ENCODE data around the gene VWA3B.

DNA sequence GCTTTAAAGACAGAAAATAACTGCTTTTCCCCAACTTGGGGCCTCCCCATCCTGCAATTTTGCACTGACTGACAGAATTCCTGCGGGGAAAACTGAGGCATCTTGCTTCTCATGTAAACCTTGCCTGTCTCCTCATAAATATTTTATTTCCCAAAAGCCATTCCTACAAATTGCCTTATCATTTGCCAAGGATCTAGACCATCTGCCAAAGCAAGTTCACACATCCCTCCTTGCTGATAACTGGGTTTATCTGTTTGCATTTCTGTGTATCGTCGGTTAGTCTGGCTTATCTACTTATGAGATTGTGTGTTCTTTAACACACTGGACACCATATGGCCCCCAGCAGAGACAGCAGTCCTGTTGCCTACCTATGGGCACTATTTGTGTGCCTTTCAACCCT, 256.3 kb downstream of the VWA3B start:
- TF ChIP-seq, protein P1, sequence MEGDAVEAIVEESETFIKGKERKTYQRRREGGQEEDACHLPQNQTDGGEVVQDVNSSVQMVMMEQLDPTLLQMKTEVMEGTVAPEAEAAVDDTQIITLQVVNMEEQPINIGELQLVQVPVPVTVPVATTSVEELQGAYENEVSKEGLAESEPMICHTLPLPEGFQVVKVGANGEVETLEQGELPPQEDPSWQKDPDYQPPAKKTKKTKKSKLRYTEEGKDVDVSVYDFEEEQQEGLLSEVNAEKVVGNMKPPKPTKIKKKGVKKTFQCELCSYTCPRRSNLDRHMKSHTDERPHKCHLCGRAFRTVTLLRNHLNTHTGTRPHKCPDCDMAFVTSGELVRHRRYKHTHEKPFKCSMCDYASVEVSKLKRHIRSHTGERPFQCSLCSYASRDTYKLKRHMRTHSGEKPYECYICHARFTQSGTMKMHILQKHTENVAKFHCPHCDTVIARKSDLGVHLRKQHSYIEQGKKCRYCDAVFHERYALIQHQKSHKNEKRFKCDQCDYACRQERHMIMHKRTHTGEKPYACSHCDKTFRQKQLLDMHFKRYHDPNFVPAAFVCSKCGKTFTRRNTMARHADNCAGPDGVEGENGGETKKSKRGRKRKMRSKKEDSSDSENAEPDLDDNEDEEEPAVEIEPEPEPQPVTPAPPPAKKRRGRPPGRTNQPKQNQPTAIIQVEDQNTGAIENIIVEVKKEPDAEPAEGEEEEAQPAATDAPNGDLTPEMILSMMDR (IDR thresholded peaks at IDR 0.05), result no peak
- no peak for TF ChIP-seq POLR2A (IDR thresholded peaks at IDR 0.05)

All from tibial nerve (tissue), 3 donors.